Keratinocyte (primary cell): Measurements from ENCODE around the gene LAMP1. TPM values are rescaled to one million over a fixed set of nuclear protein-coding genes. Genes with fewer than 3 reads are reported as not detected.

Experiments used
- DNase-seq: peaks from one replicate; pipeline ENCODE4 v3.0.0-alpha.2; 2011; ENCODE audit warnings: low read depth, missing footprints, low spot score
- FAIRE-seq: peaks from 2 replicates; lab custom pipeline; 2011; peaks lifted over from hg19 to GRCh38; lab: Jason Lieb, UNC
- H2AFZ ChIP-seq: 2 replicates; pipeline ENCODE4 v1.6.0; 2012; ENCODE audit warnings: low read length, control low read depth, inconsistent platforms; ENCODE audit not compliant: control insufficient read depth
- H3K27ac ChIP-seq: 2 replicates; pipeline ENCODE4 v1.5.1; 2011; ENCODE audit warnings: low read length; ENCODE audit not compliant: control insufficient read depth, insufficient read depth
- H3K27me3 ChIP-seq: 3 replicates; pipeline ENCODE4 v1.6.0; 2011; ENCODE audit warnings: low read length; ENCODE audit not compliant: control insufficient read depth, insufficient read depth; ENCODE audit errors: extremely low read depth
- H3K36me3 ChIP-seq, 2 experiments: 2 replicates in 1 of 2; 3 replicates in 1 of 2; pipeline ENCODE4 v1.5.1; 2011; ENCODE audit warnings: low read length in 2 of 2, mild to moderate bottlenecking in 1 of 2; ENCODE audit not compliant: control insufficient read depth in 2 of 2, insufficient read depth in 2 of 2; ENCODE audit errors: extremely low read depth in 1 of 2
- H3K4me1 ChIP-seq: 3 replicates; pipeline ENCODE4 v1.5.1; 2011; ENCODE audit warnings: low read length; ENCODE audit not compliant: control insufficient read depth, insufficient read depth; ENCODE audit errors: extremely low read depth
- H3K4me2 ChIP-seq: 3 replicates; pipeline ENCODE4 v1.6.0; 2011; ENCODE audit warnings: low read depth, low read length; ENCODE audit not compliant: control insufficient read depth, insufficient read depth; ENCODE audit errors: extremely low read depth
- H3K4me3 ChIP-seq, 3 experiments: fragments of 200-600 bp in 1 of 3; sonication (generic) in 1 of 3; 2 replicates in 2 of 3; 3 replicates in 1 of 3; pipeline ENCODE4 v1.5.1; 2011 to 2016; ENCODE audit warnings: low read length in 3 of 3, mild to moderate bottlenecking in 3 of 3, control low read depth in 2 of 3, inconsistent platforms in 1 of 3, low read depth in 1 of 3, mixed read lengths in 1 of 3, mixed run types in 1 of 3, moderate library complexity in 1 of 3; ENCODE audit not compliant: control insufficient read depth in 2 of 3, insufficient read depth in 2 of 3; ENCODE audit errors: extremely low read depth in 1 of 3
- H3K79me2 ChIP-seq: 2 replicates; pipeline ENCODE4 v1.6.0; 2012; ENCODE audit warnings: low read length; ENCODE audit not compliant: control insufficient read depth, insufficient read depth
- H3K9ac ChIP-seq: 3 replicates; pipeline ENCODE4 v1.6.0; 2011; ENCODE audit warnings: low read length; ENCODE audit not compliant: control insufficient read depth, insufficient read depth; ENCODE audit errors: extremely low read depth
- H3K9me1 ChIP-seq: 3 replicates; pipeline ENCODE4 v1.6.0; 2011; ENCODE audit warnings: low read length; ENCODE audit not compliant: control insufficient read depth, insufficient read depth; ENCODE audit errors: extremely low read depth
- H3K9me3 ChIP-seq: 2 replicates; pipeline ENCODE4 v1.5.1; 2012; ENCODE audit warnings: low read depth, low read length; ENCODE audit not compliant: control insufficient read depth
- H4K20me1 ChIP-seq: 3 replicates; pipeline ENCODE4 v1.6.0; 2011; ENCODE audit warnings: low read length; ENCODE audit not compliant: control insufficient read depth, insufficient read depth; ENCODE audit errors: extremely low read depth
- CTCF ChIP-seq, 3 experiments: IDR thresholded peaks in 1 of 3; conservative IDR thresholded peaks in 1 of 3; optimal IDR thresholded peaks in 1 of 3; 2 replicates in 2 of 3; 3 replicates in 1 of 3; pipeline versions ENCODE3 to v1.5.1; 2011; ENCODE audit warnings: low read length in 3 of 3, mild to moderate bottlenecking in 3 of 3, moderate library complexity in 2 of 3, control low read depth in 1 of 3, inconsistent platforms in 1 of 3; ENCODE audit not compliant: insufficient read depth in 2 of 3; ENCODE audit errors: extremely low read depth in 1 of 3
- EZH2 ChIP-seq: IDR thresholded peaks from one replicate; pipeline ENCODE4 v1.6.1; 2012; ENCODE audit warnings: inconsistent platforms, mild to moderate bottlenecking, low read length, moderate library complexity
- dilution Hi-C: fragments of 300-500 bp; cut with MboI; formaldehyde crosslinking; loops from one replicate; pipeline ENCODE4 v1.7.0; 2020; ENCODE audit warnings: low sequenced_read_pairs; ENCODE audit not compliant: extremely low pct_ligation_motif_present
- polyA plus RNA-seq, 5 experiments: library from polyadenylated mRNA; depleted of rRNA in 3 of 5; stranded (reverse) in 3 of 5; stranded (forward) in 1 of 5; unstranded in 1 of 5; fragments of >200 nt; gene quantifications; 1 replicate in 1 of 5; 2 replicates in 3 of 5; 3 replicates in 1 of 5; pipeline versions ENCODE4 v1.2.1 to v1.2.3, GENCODE V29; 2011 to 2012; ENCODE audit warnings: missing spikeins in 2 of 5, low read depth in 1 of 5, low replicate concordance in 1 of 5

Gene LAMP1
- polyA plus RNA-seq, 1 donor (not counting 4 experiments of a cell fraction or from before 2014, with no cell fraction given): 202 TPM

GRCh38 chr13:113273851-113274590 is 23.0 kb upstream of the LAMP1 start:
- no peaks in the 10 kb centered on the region for H3K27me3 ChIP-seq
- no peaks in the 10 kb centered on the region for H3K79me2 ChIP-seq
- no peaks in the 10 kb centered on the region for H4K20me1 ChIP-seq
- H3K4me3 ChIP-seq: no peak overlapping the region
- H3K9ac ChIP-seq: peak overlapping the region; percentile 18
- no peaks in the 10 kb centered on the region for H3K9me1 ChIP-seq
- no peak overlapping the region for H3K4me2 ChIP-seq
- H3K36me3 ChIP-seq: peaks cover 0 to 4% of the 10 kb centered on the region in 2 experiments
- no peak overlapping the region for H2AFZ ChIP-seq
- H3K4me1 ChIP-seq: peaks cover 19% of the 10 kb centered on the region
- DNase-seq: no peak
- no peaks in the 10 kb centered on the region for H3K9me3 ChIP-seq
- TF ChIP-seq CTCF (optimal IDR thresholded peaks at IDR 0.05 in 1 of 3, IDR thresholded peaks at IDR 0.05 in 1 of 3, conservative IDR thresholded peaks at IDR 0.05 in 1 of 3; ENCODE audit: extremely low read depth in 1 of 3, insufficient read depth in 2 of 3, low read length in 3 of 3): no peak
- no peak for TF ChIP-seq EZH2
- peak; percentile 93 for FAIRE-seq
- H3K27ac ChIP-seq: peak overlapping the region; percentile 50
- dilution Hi-C loops: no loop called here

GRCh38 chr13:113274721-113275120 is 22.3 kb upstream of the LAMP1 start:
- DNase-seq (no peak), FAIRE-seq (no peak)
- Histone ChIP-seq H3K79me2 (no peaks in the 10 kb centered on the region), H4K20me1 (no peaks in the 10 kb centered on the region), H3K4me2 (no peak overlapping the region), H3K27me3 (no peaks in the 10 kb centered on the region), H3K9me1 (no peaks in the 10 kb centered on the region), H2AFZ (no peak overlapping the region), H3K4me1 (peaks cover 19% of the 10 kb centered on the region), H3K27ac (peak overlapping the region; percentile 50), H3K9me3 (no peaks in the 10 kb centered on the region), H3K36me3 (peaks cover 0 to 4% of the 10 kb centered on the region in 2 experiments), H3K4me3 (no peak overlapping the region), H3K9ac (no peak overlapping the region)
- TF ChIP-seq CTCF (optimal IDR thresholded peaks at IDR 0.05 in 1 of 3, IDR thresholded peaks at IDR 0.05 in 1 of 3, conservative IDR thresholded peaks at IDR 0.05 in 1 of 3; ENCODE audit: extremely low read depth in 1 of 3, insufficient read depth in 2 of 3, low read length in 3 of 3) (no peak), EZH2 (no peak)
- dilution Hi-C loops: no loop called here
